Measurements from ENCODE around the gene PKLR.

DNA sequence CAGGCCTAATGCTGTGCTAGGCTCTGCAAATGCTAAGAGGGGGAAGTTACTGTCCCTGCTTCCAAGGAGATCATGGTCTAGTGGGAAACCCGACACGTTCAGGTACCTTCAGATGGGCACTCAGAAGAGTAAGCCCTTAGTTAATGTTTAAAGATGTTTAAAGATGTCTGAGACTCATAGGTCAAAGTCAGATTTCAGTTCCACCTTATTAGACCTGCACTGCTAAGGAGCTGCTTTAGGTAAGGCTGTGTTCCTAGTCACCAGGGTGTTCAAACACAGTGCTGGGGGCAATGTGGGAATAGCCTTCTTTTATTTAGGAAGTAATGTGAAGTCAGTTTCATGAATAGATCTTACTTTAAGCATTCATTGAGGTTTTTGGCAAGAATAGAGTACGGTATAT lies 15.7 kb upstream of the PKLR start:
- TF ChIP-seq, protein P1, sequence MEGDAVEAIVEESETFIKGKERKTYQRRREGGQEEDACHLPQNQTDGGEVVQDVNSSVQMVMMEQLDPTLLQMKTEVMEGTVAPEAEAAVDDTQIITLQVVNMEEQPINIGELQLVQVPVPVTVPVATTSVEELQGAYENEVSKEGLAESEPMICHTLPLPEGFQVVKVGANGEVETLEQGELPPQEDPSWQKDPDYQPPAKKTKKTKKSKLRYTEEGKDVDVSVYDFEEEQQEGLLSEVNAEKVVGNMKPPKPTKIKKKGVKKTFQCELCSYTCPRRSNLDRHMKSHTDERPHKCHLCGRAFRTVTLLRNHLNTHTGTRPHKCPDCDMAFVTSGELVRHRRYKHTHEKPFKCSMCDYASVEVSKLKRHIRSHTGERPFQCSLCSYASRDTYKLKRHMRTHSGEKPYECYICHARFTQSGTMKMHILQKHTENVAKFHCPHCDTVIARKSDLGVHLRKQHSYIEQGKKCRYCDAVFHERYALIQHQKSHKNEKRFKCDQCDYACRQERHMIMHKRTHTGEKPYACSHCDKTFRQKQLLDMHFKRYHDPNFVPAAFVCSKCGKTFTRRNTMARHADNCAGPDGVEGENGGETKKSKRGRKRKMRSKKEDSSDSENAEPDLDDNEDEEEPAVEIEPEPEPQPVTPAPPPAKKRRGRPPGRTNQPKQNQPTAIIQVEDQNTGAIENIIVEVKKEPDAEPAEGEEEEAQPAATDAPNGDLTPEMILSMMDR (IDR thresholded peaks at IDR 0.05; ENCODE audit: low read length): no peak
- no peak for TF ChIP-seq EZH2 (IDR thresholded peaks at IDR 0.05; ENCODE audit: borderline replicate concordance, low read length)

All from OCI-LY1 (cell line).